22Rv1 (cell line): ENCODE data around the gene ZFP91.

Experiments used
- H3K27ac ChIP-seq: fragments of 450-650 bp; 2 replicates; pipeline ENCODE4 v1.5.1; 2017
- ZFX ChIP-seq: fragments of 450-650 bp; IDR thresholded peaks from 2 replicates; pipeline ENCODE4 v1.6.1; 2017; ENCODE audit warnings: antibody characterized with exemption, borderline replicate concordance
- TF ChIP-seq, protein P1 (sequence below): fragments of 450-650 bp; IDR thresholded peaks from 2 replicates; pipeline ENCODE4 v1.5.1; 2017; ENCODE audit warnings: mild to moderate bottlenecking

ZFP91 gene

DNA sequence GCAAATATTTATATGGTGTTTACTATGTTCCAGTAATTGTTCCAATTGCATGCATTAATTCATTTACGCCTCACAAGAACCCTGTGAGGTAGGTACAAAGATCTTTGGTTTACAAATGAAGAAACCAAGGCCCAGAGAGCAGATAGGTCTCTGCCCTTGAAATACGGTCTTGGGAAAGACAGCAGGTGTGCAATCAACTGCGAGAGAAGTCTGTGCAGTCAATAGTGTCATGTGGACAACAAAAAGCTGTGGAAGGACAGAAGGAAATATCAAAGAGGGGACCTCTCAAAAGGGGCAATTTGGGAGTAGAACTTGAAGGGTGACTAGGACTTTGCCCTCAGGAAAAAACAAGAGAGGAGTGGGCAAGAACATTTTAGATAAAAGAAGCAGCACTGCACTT, 52.5 kb downstream of the ZFP91 start:
- H3K27ac ChIP-seq, result no peak overlapping the region
- TF ChIP-seq ZFX, result no peak
- TF ChIP-seq, protein P1, sequence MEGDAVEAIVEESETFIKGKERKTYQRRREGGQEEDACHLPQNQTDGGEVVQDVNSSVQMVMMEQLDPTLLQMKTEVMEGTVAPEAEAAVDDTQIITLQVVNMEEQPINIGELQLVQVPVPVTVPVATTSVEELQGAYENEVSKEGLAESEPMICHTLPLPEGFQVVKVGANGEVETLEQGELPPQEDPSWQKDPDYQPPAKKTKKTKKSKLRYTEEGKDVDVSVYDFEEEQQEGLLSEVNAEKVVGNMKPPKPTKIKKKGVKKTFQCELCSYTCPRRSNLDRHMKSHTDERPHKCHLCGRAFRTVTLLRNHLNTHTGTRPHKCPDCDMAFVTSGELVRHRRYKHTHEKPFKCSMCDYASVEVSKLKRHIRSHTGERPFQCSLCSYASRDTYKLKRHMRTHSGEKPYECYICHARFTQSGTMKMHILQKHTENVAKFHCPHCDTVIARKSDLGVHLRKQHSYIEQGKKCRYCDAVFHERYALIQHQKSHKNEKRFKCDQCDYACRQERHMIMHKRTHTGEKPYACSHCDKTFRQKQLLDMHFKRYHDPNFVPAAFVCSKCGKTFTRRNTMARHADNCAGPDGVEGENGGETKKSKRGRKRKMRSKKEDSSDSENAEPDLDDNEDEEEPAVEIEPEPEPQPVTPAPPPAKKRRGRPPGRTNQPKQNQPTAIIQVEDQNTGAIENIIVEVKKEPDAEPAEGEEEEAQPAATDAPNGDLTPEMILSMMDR, result no peak

DNA sequence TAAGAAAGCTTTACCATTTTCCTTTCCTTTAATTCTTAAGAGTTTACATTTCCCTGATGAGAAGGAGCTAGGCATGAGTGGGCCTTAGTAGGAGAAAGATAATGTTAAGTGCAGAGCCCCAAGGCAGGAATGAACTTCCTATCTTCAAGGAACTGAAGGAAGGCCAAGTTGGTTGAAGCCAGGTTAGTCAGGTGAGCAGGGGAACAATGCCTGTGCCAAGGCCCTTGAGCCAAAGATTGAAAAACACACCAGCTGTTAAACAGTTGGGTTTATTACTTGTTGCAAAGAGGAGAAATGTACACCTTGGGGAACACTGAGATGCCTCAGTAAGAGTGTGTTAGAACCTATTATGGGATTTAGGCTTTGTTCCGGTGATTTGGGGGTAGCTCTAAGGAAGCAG, 53.6 kb downstream of the ZFP91 start:
- TF ChIP-seq, protein P1, result no peak
- TF ChIP-seq ZFX, result no peak
- no peak overlapping the region for H3K27ac ChIP-seq

DNA sequence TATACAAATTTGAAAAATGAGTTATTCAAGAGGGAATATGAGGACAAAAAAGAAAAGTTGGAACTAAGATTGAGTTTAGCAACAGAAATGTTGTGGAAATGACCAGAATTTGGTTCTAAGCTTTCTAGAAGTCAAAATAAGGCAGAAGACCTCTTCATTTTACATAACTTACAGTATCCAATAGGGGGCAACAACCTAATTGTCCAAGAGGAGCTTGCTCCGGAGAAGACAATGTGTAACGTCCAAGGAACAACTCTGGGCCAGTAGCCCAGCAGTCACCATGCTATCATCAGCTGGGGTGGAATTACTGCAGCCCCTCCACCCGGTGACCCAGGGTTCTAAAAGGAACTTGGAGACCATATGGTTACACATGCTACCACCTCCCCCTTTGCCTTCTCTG, 57.7 kb downstream of the ZFP91 start:
- no peak overlapping the region for H3K27ac ChIP-seq
- TF ChIP-seq ZFX, result no peak
- TF ChIP-seq, protein P1, result no peak

DNA sequence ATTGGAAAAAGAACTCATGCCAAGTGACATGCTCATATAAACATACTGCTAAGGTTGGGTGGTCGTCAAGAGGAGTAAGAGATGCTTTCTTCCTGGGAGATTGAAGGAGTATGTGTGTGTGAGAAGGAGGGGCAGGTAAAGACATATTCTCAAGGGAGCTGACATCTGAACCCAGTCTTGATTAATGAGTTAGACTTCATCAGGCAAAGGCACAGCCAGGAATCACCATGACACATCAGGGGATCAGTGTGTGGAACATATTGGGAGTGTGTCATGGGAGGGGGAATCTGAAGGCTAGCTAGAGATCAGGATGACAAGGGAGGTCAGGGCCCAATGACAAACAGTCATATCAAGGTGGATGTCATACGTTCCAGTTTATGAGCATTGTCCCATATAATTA, 58.5 kb downstream of the ZFP91 start:
- no peak overlapping the region for H3K27ac ChIP-seq
- TF ChIP-seq ZFX, result no peak
- TF ChIP-seq, protein P1, result no peak

DNA sequence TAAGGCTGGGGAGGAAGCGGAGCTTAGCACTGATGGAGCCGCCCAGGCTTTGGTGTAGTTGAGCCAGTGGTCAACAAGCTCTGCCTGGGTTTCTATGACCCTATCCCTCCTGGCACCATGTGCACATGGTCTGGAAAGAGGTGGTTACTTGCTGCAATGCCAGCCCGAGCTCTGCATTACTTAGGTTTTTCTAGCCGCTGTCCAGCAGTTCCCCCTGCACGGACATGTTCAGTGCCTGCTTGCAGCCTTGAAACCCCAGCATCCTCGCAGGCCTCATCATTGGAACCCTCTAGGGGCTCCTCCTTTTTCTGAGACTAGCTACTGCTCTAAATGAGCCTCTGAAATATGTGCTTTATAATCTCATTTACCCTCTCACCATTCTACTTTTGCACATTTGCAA, 60.2 kb downstream of the ZFP91 start:
- TF ChIP-seq, protein P1, result no peak
- TF ChIP-seq ZFX, result no peak

DNA sequence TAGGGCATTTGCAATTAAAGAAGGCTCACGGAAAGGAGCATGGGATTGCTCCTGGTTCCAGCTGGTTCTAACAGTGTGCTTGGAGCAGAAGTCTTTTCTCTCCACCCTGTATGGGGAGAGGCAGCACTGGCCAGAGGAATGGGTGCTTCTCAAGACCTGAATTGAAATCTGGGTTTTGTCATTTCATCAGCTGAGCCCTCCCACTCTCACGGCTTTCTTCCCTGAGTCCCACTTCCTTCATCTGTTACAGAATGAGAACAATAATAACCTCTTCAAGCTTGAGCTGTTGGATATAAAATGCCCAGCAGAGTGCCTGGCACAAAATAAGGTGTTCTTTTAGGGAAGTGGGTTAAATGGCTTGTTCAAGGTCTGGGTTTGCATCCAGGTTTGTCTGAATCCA, 60.8 kb downstream of the ZFP91 start:
- no peak for TF ChIP-seq ZFX
- TF ChIP-seq, protein P1, result no peak
- H3K27ac ChIP-seq, result no peak overlapping the region

More for the DNA sequence above, 60.2 kb downstream of the ZFP91 start:
- H3K27ac ChIP-seq, result no peak overlapping the region

DNA sequence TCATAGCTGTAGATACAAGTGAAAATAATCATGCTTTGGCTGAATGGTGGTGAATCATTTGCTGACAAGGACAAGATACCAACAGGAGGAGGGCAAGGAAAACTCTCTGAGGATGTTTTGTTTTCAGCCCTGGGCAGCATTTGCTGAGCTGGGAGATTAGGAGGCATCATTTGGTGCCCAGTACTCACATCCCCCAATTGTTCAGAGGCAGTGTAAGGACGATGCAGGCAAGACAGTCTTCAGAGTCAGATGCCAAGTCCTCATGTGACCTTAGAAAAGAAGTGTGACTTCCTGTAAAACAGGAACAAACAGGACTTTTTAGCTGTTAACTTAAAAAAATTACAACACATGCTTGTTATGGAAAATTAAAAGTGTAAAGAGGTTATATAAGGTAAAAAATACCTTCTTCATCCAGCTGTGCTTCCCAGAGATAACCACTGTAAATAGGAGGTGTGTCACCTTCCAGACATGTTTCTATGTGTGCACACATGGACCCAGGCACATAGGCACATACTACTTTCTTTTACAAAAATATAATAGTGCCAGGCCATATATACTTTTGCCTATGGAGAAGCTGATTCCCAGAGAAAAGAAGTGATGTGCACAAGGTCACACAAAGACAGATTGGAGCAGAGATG, 61.6 kb downstream of the ZFP91 start:
- no peak overlapping the region for H3K27ac ChIP-seq
- TF ChIP-seq, protein P1, result no peak
- TF ChIP-seq ZFX, result no peak
